DOHH2 (cell line): Measurements from ENCODE around the gene SLC7A14.

Experiments used
- EZH2phosphoT487 ChIP-seq: fragments of 200-600 bp; sonication (generic); IDR thresholded peaks from 2 replicates; pipeline ENCODE4 v1.6.1; 2017; ENCODE audit warnings: borderline replicate concordance, mild to moderate bottlenecking, antibody characterized with exemption, low read length, moderate library complexity, mixed read lengths
- TF ChIP-seq, protein P1 (sequence below): fragments of 200-600 bp; sonication (generic); IDR thresholded peaks from one replicate; pipeline ENCODE4 v1.5.1; 2014; ENCODE audit warnings: antibody characterized with exemption, mild to moderate bottlenecking, low read depth, low read length; ENCODE audit not compliant: poor library complexity, severe bottlenecking

- TF ChIP-seq, protein P1, sequence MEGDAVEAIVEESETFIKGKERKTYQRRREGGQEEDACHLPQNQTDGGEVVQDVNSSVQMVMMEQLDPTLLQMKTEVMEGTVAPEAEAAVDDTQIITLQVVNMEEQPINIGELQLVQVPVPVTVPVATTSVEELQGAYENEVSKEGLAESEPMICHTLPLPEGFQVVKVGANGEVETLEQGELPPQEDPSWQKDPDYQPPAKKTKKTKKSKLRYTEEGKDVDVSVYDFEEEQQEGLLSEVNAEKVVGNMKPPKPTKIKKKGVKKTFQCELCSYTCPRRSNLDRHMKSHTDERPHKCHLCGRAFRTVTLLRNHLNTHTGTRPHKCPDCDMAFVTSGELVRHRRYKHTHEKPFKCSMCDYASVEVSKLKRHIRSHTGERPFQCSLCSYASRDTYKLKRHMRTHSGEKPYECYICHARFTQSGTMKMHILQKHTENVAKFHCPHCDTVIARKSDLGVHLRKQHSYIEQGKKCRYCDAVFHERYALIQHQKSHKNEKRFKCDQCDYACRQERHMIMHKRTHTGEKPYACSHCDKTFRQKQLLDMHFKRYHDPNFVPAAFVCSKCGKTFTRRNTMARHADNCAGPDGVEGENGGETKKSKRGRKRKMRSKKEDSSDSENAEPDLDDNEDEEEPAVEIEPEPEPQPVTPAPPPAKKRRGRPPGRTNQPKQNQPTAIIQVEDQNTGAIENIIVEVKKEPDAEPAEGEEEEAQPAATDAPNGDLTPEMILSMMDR = no peak
- no peak for TF ChIP-seq EZH2phosphoT487
Measured at GRCh38 chr3:170507063-170507462, 78.8 kb downstream of the SLC7A14 start.
